Measurements from ENCODE around the gene PTPRU. TPM values are rescaled to one million over a fixed set of nuclear protein-coding genes. Genes with fewer than 3 reads are reported as not detected.
A peak's percentile ranks its signal among the peaks of the same experiment; 100 is the strongest.

The PTPRU gene
- total and polyA plus RNA-seq, 2 experiments from 2014 or later = 8.0 to 105 TPM

DNA sequence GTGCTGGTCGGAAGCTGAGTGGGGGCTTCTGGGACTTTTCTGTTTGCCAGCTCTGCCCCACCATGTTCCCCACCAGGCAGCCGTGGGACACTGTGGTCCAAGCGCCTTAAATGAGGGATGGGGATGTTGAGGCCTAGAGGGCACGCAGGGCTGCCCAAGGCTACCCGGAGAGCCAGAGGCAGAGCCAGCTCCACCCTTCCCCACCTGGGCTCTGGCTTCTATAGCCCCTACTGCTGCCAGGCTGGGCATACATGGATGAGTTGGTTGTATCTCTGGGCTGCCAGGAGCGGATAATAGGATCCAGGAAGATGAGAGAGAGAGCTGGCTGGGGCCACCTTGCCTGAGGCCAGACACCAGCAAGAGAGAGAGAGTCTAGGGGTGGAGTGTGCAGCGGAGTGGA, 49.4 kb downstream of the PTPRU start (continued):
- TF ChIP-seq, protein P1, sequence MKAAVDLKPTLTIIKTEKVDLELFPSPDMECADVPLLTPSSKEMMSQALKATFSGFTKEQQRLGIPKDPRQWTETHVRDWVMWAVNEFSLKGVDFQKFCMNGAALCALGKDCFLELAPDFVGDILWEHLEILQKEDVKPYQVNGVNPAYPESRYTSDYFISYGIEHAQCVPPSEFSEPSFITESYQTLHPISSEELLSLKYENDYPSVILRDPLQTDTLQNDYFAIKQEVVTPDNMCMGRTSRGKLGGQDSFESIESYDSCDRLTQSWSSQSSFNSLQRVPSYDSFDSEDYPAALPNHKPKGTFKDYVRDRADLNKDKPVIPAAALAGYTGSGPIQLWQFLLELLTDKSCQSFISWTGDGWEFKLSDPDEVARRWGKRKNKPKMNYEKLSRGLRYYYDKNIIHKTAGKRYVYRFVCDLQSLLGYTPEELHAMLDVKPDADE (IDR thresholded peaks at IDR 0.05) = no peak
- no peak for TF ChIP-seq ZNF331 (CRISPR knock-in tag; IDR thresholded peaks at IDR 0.05; ENCODE audit: low read depth)

DNA sequence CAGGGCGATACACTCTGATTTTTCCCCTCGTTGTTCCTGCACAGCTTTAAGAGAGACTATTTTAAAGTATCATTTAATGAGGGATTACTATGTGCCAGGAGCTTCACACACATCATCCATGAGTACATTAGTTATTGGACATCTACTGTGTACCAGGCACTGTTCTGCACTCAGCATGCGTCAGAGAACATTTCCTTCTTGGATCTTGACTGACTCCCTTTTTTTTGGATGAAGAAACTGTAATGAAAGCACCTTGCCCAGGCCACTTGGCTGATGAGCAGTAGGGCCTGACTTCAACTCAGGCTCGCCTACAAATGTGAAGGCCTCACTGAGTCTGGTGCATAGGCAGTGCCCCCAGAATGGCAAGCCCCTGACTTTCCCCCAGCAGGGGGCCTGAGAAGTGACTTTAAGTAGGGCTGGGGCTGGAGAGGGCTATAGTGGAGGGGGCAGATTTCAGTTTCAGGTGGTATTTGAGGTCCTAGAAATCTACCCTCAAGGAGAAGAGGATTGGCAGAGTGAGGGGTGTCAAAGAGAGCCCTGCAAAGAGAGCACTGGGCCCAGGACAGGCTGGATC, 50.0 kb downstream of the PTPRU start:
- Histone ChIP-seq H3K4me3 (no peak overlapping the region), H3K9me2 (ENCODE audit: insufficient read depth) (no peaks in the 10 kb centered on the region), H3F3A (replicated peaks; ENCODE audit: low read depth) (peaks cover 6% of the 10 kb centered on the region; the same call in 1 of the 2 replicates), H3K4me1 (ENCODE audit: insufficient read depth) (peaks cover 17% of the 10 kb centered on the region), H4K20me1 (replicated peaks; ENCODE audit: insufficient read depth) (no peaks in the 10 kb centered on the region), H3K4me2 (no peak overlapping the region), H3K27ac (ENCODE audit: low read depth) (no peak overlapping the region), H3K36me3 (ENCODE audit: insufficient read depth) (no peaks in the 10 kb centered on the region), H2AFZ (no peak overlapping the region), H3K27me3 (ENCODE audit: insufficient read depth) (no peaks in the 10 kb centered on the region), H3K79me2 (replicated peaks; ENCODE audit: insufficient read depth) (no peaks in the 10 kb centered on the region)
- DNase-seq (ENCODE audit: low spot score) = no peak
- peaks cover 7% of the 10 kb centered on the region for H3K27me3 Mint-ChIP-seq (ENCODE audit: insufficient read depth, low read depth, poor library complexity)
- H3K9me3 Mint-ChIP-seq = no peaks in the 10 kb centered on the region; the same call in 2 of the 3 replicates
- H3K36me3 Mint-ChIP-seq (ENCODE audit: low read depth) = no peaks in the 10 kb centered on the region; the same call in 2 of the 3 replicates
- no peak overlapping the region for H3K4me3 Mint-ChIP-seq
- no peak for ATAC-seq
- TF ChIP-seq, protein P2, sequence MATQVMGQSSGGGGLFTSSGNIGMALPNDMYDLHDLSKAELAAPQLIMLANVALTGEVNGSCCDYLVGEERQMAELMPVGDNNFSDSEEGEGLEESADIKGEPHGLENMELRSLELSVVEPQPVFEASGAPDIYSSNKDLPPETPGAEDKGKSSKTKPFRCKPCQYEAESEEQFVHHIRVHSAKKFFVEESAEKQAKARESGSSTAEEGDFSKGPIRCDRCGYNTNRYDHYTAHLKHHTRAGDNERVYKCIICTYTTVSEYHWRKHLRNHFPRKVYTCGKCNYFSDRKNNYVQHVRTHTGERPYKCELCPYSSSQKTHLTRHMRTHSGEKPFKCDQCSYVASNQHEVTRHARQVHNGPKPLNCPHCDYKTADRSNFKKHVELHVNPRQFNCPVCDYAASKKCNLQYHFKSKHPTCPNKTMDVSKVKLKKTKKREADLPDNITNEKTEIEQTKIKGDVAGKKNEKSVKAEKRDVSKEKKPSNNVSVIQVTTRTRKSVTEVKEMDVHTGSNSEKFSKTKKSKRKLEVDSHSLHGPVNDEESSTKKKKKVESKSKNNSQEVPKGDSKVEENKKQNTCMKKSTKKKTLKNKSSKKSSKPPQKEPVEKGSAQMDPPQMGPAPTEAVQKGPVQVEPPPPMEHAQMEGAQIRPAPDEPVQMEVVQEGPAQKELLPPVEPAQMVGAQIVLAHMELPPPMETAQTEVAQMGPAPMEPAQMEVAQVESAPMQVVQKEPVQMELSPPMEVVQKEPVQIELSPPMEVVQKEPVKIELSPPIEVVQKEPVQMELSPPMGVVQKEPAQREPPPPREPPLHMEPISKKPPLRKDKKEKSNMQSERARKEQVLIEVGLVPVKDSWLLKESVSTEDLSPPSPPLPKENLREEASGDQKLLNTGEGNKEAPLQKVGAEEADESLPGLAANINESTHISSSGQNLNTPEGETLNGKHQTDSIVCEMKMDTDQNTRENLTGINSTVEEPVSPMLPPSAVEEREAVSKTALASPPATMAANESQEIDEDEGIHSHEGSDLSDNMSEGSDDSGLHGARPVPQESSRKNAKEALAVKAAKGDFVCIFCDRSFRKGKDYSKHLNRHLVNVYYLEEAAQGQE (IDR thresholded peaks at IDR 0.05; ENCODE audit: unreplicated experiment) = no peak
- no peak for TF ChIP-seq ZNF114 (CRISPR knock-in tag; IDR thresholded peaks at IDR 0.05)
- TF ChIP-seq, protein P3, sequence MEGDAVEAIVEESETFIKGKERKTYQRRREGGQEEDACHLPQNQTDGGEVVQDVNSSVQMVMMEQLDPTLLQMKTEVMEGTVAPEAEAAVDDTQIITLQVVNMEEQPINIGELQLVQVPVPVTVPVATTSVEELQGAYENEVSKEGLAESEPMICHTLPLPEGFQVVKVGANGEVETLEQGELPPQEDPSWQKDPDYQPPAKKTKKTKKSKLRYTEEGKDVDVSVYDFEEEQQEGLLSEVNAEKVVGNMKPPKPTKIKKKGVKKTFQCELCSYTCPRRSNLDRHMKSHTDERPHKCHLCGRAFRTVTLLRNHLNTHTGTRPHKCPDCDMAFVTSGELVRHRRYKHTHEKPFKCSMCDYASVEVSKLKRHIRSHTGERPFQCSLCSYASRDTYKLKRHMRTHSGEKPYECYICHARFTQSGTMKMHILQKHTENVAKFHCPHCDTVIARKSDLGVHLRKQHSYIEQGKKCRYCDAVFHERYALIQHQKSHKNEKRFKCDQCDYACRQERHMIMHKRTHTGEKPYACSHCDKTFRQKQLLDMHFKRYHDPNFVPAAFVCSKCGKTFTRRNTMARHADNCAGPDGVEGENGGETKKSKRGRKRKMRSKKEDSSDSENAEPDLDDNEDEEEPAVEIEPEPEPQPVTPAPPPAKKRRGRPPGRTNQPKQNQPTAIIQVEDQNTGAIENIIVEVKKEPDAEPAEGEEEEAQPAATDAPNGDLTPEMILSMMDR (conservative IDR thresholded peaks at IDR 0.05; ENCODE audit: low read depth in 2 of 2) = no peak
- H3K4me1 Mint-ChIP-seq = peaks cover 28% of the 10 kb centered on the region
- H3K27ac Mint-ChIP-seq = no peak overlapping the region

DNA sequence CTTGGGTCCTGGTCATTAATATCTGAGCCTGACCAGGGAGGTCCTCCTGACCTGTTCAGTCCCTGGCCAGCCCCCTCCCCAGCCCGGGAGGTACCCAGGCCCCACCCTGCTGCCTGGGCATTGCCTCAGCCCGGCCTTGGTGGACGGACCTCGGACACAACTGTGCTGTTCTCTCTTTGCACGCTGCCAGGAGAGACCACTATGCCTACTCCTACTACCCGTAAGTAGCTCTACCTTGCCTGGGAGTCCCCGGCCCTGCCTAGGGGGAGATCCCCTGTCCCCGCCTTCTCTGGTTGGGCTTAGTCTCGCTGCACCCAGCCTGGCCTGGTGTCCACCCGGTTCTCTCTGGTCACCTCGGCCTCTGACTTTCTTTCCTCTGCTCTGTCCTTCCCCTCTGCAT, 53.2 kb downstream of the PTPRU start:
- DNase-seq (ENCODE audit: low spot score) = no peak
- Histone ChIP-seq H3K27me3 (ENCODE audit: insufficient read depth) (no peaks in the 10 kb centered on the region), H2AFZ (no peak overlapping the region), H3K9me2 (ENCODE audit: insufficient read depth) (no peaks in the 10 kb centered on the region), H3K4me3 (no peak overlapping the region), H3K4me2 (no peak overlapping the region), H3K27ac (ENCODE audit: low read depth) (no peak overlapping the region), H3K36me3 (ENCODE audit: insufficient read depth) (no peaks in the 10 kb centered on the region), H3F3A (replicated peaks; ENCODE audit: low read depth) (no peaks in the 10 kb centered on the region), H3K79me2 (replicated peaks; ENCODE audit: insufficient read depth) (no peaks in the 10 kb centered on the region), H3K4me1 (ENCODE audit: insufficient read depth) (no peaks in the 10 kb centered on the region), H4K20me1 (replicated peaks; ENCODE audit: insufficient read depth) (no peaks in the 10 kb centered on the region)
- peaks cover 10% of the 10 kb centered on the region for H3K4me1 Mint-ChIP-seq
- peaks cover 10% of the 10 kb centered on the region for H3K36me3 Mint-ChIP-seq (ENCODE audit: low read depth)
- ATAC-seq = no peak
- peaks cover 2% of the 10 kb centered on the region for H3K27me3 Mint-ChIP-seq (ENCODE audit: insufficient read depth, low read depth, poor library complexity)
- H3K4me3 Mint-ChIP-seq = no peak overlapping the region
- TF ChIP-seq POLR2AphosphoS5 (IDR thresholded peaks at IDR 0.05; ENCODE audit: low read depth) (no peak), ZNF114 (CRISPR knock-in tag; IDR thresholded peaks at IDR 0.05) (no peak)
- peak overlapping the region; percentile 19; the same call in 1 of the 2 replicates for H3K27ac Mint-ChIP-seq
- H3K9me3 Mint-ChIP-seq = no peaks in the 10 kb centered on the region

All from GM23338 (cell line).